HG03045 (cell line): ENCODE results near the gene SYT1.
"Not testable (repeated sequence)": the region's sequence is repeated elsewhere in the genome, so short reads cannot be mapped to it uniquely, and the experiment has no call there.

Experiments
- ATAC-seq: cut with Tn5 transposase; IDR thresholded peaks from one replicate; pipeline ENCODE4 v1.9.1; 2021; ENCODE audit warnings: mild to moderate bottlenecking, moderate library complexity; ENCODE audit not compliant: unreplicated experiment

The SYT1 gene

DNA sequence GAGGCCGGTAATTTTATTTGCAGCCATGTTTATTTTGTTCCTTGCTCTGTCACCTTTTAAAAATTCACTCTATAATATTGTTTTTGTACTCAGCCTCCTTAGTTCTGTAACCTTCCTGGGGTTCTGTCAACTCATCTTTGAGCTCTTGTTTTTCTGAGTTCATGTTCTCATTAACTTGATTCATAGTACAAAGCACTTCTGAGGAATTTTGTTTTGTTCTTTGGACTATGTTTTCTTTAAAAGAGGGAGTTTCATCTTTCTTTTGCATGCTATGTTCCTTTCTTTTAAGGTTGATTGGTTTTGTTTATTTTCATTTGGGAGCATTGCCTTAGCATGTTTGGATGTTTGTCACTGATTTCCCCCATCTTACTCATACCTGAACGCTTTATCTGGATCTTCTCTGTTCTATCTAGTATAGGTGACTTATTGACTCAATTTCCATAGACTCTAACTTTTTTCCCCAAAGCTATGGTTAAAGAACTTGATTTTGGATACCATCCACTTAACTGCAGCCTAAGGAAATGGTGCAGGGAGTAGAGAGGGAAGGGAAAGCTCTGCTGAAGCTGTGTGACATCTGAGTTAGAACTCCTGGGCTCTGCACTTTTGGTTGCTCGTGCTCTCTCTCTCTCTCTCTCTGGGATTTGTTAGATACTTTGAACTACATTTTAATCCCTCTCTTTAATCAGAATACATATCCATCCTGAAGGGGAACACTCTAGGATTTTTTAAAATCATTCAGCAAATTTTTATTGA lies 557.7 kb downstream of the SYT1 start:
- ATAC-seq, result no peak

DNA sequence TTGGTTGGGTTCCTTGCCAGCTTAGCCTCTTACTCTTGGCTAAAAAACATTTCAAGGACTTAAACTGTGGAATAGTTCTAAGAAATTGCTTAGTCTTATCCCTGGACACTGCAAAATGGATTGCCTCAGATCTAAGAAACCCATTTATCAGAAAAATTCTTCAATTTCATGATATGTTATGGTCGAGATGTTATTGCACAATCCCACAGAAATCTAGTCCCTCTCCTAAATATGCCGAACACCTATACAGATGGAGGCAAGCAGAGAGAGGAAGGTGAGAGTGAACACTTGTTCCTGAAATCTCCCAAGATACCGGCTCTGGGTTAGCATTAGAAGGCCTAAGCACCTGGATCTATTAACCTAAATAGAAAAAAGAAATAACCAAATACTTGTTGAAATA lies 559.0 kb downstream of the SYT1 start:
- ATAC-seq, result no peak

DNA sequence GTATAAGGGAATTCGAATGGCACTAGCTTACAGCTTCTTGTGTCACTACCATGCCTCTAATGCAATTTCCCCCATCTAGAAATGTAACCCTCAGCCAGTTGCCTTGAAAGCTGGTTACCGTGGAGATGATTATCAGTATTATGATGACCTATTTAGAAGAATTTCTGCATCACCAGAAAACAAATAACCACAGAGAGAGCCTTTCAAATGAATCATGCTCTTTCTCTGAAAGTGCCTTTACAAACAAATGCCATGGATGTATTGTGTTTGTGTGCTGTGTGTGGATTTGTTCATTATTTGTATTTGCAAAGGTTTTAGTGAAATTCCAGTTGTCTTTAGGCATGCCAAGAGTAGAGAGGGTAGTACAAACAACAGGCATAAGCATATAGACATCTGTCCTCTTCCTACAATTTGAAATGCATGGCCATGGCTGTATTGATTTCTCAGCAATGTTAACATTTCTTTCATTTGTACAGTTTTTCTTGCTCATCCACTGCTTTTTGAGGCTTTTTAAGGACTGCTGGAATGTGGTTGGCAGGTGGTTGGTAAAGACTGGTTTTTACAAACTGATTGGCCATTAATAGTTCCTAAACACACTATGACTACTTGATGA lies 559.6 kb downstream of the SYT1 start:
- ATAC-seq, result no peak

DNA sequence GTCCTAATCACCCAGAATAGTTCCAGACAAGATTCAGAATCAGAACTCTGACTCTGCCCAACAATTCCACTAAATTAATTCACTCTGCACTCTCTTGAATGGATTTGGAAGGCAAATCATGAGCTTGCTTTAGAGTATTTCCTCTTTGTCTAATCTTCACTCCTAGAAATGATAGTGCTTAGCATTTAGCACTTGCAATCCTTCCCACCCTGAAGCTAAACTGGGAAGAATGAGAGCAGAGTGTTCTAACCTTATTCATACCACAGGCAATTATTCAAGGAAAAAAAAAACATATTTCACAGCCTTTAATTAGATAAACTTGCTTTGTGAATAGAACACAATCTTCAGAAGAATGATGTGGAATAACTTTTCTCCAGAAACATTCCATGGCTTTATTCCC lies 561.5 kb downstream of the SYT1 start:
- no peak for ATAC-seq

DNA sequence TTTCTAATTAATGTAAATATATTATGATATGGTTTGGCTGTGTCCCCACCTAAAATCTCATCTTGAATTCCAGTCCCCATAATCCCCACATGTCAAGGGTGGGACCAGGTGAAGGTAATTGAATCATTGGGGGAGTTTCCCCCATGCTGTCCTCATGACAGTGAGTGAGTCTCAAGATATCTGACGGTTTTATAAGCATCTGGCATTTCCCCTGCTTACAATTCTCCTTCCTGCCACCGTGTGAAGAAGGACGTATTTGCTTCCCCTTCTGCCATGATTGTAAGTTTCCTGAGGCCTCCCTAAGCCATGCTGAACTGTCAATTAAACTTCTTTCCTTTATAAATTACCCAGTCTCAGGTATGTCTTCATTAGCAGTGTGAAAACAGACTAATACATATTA lies 562.2 kb downstream of the SYT1 start:
- ATAC-seq, result not testable (repeated sequence)

DNA sequence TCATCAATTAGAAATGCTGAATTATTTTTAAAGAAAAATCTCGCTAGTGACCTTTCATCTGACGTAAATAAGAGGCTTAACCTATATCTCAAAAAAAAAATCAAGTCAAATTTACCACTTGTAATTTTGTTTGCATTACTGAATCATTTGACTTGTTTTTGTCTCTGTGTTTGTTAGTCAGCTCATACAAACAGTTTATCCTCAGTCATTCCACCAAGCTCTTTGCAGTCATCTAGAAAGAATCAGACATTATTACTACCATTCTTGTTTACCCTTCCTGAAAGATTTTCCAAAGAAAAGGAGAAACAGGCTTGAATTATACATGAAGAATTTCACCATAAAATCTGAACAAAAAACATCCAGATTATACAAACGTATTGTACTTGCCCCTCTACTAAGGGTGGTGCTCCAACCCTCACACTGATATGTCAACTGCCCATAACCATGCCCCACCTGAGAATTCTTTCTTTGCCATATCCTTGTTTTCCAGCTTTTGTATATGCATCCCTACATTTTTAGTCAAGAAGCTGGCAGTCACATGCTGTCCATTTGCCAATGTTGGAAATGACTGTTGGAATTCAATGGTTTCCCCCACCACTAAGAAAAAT lies 569.0 kb downstream of the SYT1 start:
- no peak for ATAC-seq

DNA sequence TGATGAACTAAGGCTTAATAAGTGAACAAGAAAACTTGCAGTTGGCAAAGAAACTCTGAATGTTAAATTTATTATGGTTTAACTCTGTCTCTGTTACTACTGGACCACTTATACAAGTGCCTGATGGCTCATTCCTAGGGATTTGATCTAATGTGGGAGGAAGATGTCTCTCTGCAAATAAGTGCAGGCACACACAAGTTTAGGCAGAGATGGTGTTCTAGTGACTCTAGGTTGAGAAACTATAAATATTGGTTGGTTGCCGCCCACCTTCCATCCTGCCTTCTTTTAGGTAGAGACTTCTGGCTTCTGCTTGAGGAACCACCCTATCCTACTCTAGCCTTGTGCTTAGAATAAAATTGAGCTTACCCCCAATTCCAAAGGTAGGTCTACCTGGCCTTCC lies 570.0 kb downstream of the SYT1 start:
- ATAC-seq, result no peak

DNA sequence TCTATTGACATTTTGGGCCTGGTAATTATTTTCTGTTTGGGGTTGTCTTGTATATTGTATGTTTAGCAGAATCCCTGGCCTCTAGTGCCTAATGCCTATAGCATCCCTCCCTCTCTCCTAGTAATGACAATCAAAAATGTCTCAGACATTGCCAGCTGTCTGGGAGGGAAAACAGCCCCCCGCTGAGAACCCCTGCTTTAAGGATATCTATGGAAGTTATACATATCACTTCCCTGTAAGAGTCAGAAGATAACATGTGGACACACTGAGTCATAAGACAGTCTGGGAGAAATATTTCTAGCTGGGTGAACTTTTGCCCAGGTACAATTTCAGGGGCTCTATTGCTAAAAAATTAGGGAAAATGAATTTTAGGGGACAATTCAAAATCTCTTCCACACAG lies 571.2 kb downstream of the SYT1 start:
- no peak for ATAC-seq

DNA sequence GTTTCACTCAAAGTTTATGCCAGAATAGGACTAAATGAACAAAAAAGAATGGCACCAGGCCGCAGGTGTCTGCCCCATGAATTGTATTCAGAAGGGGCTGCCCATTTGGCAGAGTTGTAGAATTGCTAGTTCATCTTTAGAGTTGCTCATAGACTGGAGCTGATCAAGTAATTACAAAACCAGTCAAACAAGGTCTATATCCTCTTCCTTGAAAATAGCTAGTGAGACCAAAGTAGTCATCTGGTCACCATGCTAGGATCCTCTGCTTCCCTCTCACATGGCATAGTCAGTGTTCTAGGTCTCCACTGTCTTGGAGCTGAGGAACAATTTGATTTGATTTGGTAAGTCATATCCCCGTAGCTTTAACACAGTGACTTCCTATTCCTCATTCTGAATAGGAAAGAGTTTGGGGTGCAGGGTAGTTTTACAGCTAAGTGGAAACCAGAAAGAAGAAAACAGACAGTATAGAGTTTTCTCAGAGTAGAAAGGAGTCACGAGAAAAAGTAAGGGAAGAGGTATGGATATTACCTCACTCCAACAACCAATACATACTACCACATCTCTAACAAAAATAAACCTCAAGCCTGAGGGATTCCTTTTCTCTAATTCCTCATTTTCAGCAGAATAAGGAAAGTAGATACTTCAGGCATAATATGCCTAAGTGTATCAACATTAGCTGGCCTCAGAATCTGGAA lies 574.1 kb downstream of the SYT1 start:
- no peak for ATAC-seq

DNA sequence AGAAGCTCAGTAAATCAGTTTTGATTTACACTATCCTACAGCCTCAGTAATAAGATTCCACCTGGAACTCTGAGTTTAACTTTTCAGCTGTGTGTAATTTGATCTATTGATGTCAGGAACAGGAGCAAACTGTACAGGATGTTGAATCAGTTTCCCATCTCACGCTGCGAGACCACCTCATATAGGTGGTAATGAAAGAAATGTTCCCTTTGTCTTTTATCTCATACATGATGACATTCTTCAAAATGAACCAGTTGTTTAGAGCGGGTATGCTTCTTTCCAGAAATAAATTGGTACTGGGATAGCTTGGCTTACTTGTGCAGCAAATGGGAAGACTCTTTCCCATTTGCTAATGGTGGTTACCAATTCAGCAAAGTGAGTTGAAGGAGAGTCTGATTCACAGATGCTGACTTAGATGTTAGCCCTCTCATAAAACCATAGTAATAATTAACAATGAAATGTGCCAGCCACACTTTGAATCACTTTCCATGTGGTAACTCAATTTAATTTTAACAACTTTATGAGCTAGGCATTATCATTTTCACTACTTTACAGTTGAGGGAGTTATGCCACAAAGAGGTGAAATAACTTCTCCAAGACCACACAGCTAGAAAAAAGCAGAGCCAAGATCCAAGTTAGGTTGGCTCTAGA lies 574.7 kb downstream of the SYT1 start:
- ATAC-seq, result no peak

DNA sequence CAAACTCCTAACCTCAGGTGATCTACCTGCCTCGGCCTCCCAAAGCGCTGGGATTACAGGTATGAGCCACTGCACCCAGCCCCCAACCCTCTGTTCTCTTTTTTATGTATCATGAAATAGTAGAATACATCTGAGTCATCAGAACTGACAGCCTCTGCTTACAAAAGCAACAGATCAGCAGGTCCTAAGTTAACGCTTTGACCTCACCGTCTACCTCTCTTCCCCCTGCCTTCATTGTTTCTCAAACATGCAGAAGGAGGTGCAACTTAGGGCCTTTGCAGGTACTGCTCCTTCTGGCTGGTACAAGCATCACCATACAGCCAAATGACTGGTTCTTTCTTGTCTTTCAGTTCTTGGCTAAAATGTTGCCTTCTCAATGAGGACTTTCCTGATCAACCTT lies 577.0 kb downstream of the SYT1 start:
- no peak for ATAC-seq

DNA sequence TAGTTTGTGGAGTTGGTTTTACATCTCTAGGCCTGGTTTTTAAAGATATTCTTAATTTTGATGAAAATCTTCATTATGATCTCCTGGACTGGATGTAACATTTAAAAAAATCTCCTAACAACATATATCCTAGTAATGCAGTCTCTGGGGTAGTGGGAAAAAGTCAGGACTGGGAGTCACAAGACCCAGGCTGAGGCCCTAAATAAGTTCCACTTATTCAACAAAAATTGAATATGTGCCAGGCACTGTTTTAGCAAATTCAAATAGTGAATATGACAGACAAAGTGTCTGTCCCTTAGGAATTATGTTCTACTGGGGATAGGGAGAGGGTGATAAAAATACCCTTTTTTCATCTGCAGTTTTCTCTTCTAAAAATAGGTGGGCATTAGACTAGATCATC lies 577.8 kb downstream of the SYT1 start:
- no peak for ATAC-seq

DNA sequence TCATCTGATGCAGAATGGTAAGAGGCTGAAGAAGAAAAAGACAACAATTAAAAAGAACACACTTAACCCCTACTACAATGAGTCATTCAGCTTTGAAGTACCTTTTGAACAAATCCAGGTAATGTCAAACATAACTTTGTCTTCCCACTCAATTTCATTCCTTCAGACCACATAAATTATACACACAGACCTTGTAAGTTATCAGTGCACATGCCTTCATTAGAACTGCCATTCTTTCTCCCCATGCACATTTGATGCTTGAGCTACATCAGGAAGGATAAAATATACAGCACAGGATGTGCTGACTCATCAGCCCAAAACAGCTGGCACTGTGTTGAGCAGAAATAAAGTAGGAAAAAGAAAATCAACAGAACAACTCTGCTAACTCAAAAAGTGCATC lies 579.5 kb downstream of the SYT1 start:
- ATAC-seq, result no peak

DNA sequence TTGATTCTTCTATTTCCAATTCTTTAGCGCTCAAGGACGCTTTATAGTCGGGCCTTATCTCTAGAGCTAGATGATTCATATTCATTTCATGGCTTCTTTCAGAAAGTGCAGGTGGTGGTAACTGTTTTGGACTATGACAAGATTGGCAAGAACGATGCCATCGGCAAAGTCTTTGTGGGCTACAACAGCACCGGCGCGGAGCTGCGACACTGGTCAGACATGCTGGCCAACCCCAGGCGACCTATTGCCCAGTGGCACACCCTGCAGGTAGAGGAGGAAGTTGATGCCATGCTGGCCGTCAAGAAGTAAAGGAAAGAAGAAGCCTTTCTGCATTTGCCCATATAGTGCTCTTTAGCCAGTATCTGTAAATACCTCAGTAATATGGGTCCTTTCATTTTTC lies 584.2 kb downstream of the SYT1 start:
- no peak for ATAC-seq

DNA sequence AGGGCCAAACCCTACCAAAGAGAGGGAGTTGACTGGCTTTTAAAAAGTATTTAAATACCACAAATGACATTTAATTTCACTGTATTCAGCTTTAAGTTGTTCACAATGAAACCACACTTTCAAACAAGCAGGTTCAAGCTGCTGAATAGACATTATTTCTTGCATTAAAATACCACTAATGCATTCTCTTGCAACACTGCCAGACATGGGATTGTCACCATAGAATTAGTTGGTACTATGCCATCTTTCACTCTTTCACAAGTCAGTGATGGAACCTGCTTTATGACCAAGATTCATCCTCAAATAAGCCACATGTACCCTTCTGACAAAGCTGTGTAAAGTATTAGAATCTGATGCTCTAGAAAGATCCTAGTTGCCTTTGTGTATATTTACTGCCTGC lies 586.8 kb downstream of the SYT1 start:
- no peak for ATAC-seq

DNA sequence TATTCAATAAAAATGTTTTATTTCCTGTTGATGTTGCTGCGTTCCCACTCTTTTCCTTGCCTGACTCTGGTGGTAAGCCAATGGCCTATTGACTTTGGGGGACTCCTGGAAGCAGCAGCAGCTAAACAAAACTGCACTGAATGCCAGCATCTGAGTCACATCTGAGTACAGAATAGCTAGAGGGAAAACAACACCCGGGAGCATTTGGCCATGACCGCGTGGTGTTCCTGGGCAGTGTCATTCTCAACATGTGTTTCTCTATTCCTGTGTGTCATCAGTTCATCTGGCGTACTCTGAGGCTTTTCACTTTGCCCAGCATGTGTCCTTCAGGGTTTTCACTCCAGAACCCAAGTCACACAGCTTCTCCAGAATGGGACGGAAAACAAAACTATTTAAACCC lies 587.4 kb downstream of the SYT1 start:
- ATAC-seq, result no peak

DNA sequence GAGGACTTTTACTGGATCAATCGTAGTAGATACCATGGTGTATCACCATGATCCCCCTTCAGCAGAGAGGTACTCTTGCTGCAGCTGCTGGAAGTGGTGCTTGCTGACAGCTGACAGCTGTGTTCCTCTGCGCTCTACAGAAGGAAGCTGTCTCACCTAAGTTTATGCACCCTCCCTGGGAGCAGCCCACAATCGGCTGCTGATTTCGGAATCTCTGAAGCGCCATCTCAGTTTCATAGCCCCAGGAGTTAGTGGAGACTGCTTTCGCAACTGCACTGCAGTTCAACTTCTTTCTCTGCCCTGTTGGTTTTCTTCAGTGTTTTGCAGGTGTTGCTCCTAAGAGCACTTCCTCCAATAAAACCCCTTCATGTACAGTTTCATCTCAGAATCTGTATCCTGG lies 588.3 kb downstream of the SYT1 start:
- no peak for ATAC-seq

DNA sequence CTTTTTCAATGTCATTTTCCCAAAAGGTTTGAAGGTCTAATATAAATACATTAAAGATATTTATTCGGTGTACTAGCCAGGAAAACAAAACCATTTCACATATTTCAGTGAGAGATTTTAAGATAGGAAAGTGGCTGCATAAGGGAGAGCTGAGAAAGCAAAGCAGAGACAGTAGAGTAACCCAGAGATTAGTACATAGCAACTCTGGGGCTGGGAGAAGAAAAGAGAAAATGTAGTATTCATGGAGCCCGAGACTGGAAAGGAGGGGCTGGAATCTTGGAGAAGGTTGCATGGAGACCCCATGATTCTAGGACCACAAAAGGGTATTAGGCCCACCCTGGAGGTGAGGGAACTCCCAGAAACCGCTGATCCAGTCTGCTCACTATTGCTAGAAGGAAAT lies 589.2 kb downstream of the SYT1 start:
- ATAC-seq, result no peak

DNA sequence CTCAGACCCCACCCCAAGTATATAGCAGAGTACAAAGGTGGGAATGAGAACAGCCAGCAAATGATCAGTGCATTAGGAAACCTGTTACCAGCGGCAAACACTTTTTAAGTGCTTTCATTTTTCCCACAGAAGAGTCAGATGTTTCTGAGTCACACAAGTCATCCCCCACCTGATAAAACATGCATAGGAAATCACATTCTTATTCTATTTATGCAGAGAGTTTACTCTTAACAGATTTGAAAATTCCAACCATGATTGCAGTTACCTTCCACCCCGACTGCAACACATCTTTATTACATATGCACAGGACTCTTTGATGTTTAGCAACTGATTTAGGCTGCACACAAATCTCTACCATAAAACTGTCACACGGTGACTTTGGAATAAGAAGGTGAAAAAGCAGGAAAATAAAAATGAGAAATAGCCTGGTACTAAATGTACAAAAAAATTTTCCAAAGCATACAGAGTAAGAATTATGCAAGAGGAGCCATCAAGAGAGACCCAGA lies 589.8 kb downstream of the SYT1 start:
- ATAC-seq, result no peak

DNA sequence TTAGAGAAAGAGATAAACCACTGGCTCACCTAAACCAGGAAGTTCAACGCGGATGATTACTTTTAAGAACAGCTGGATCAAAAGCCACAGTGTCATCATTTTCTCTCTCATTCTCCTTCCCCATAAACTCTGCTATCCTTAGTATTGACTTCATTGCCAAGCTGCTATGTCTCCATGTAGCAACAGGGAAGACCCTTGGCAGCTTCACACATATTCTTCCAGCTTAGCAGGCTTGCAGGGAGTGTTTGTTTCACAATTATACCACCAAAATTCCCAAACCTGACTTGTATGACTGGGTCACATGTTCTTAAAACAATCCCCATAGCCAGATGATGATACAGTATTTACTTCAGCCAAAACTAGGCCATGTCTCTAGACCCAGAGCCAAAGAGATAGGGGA lies 590.7 kb downstream of the SYT1 start:
- ATAC-seq, result no peak

DNA sequence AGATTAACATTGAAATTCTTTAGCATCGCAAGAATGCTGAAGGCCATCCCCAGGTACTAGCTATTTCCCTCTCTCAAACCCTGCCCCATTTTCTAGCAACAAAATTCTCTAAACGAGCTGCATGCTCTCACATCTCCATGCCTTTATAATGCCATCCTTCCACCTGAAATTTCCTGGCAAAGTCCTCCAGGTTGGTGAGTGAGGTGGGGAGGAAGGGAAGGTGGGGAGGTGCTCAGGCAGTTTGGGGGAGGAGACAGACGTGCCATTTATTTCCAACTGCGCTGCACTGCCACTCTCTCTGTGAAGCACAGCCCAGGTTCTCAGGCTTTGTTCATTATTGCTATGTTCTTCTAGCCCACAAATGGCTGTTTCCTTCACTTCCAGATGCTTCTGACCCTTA lies 617.7 kb downstream of the SYT1 start:
- ATAC-seq, result no peak
